ENCODE results near the gene ERC2. TPM values are rescaled to one million over a fixed set of nuclear protein-coding genes. Genes with fewer than 3 reads are reported as not detected.
A peak's percentile ranks its signal among the peaks of the same experiment; 100 is the strongest.

Gene ERC2
- polyA plus RNA-seq, 3 donors, result 2.6 to 4.0 (median 3.7) TPM

- no peak for DNase-seq
Measured at GRCh38 chr3:55494976-55495375, 973.3 kb downstream of the ERC2 start.

DNA sequence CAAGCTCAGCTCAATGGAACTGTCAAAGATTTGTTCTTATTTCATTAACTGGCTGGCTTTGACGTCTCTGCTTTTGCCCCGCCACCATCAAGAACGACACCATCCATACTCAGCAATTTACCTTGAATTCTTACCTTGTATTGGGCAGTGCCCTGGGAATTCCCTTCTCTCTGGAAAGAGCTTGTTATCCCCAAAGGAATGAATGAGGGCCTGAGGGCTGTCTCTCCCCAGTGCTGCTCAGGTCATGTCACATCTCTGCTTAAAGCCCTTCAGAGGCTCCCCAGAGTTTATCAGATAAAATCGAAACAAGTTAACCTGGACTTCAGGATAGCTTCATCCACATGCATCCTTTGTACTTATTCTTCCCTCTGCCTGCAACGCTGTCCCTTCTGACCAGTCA, 975.3 kb downstream of the ERC2 start:
- no peak for DNase-seq

DNA sequence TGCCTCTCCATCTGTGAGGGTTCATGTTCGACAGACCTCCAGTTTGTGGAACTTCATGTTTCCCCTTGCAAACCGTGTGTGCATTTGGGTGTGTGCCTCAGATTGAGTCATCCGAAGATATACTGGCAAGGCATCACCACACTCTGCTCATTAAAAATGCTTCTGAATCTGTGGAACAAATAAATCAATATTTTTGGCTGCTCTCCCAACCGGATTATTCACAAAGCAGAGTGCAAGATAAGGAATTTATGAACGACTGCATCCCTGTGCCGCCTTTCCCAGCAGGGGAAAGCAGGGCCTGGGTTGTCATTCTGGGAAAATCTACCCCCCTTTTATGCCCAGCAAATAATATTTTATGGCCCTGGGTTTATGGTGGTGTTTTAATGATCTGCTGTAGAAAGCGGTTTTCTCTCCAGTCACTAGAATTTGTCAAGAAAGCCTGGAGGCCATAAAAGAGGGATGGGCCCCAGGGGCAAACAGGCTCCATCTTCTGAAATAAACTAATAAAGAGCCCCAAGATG, 976.9 kb downstream of the ERC2 start:
- DNase-seq, result peak; percentile 23

- DNase-seq, result no peak
Measured at GRCh38 chr3:55490276-55490913, 977.9 kb downstream of the ERC2 start.

GRCh38 chr3:55489798-55490132, 978.5 kb downstream of the ERC2 start:
- no peak for DNase-seq

DNA sequence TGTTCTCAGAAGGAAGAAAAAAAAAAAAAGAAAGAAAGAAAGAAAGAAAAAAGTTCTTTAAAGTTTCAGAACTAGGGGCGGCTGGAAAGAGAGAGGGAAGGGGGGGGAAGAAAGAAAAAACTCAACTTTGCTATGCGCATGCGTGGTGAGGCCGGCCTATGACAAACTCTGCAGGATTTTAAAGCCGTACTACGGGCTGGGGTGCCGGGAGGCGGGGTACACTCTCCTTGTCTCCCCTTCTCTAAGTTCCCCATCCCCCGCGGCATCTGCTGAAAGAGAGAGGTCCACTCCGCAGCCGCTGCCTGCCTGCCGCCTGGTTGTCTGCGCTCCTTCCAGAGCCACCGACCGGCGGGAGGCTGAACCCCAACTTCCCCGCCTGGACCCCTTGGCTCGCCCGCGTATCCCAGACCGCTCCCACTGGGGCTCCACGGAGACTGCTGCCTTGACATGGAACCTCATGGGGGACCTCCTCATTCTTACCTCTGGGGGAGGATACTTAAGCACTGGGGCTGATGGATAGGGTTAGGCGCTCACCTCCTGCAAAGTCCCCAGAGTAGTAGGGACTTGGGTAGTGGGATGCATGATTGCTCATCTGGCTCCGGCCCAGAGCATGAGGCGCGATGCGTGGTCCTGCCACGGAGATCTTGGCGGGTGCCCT, 979.7 kb downstream of the ERC2 start:
- peak; percentile 87 for DNase-seq

- peak; percentile 36 for DNase-seq
Measured at GRCh38 chr3:55487381-55488241, 980.7 kb downstream of the ERC2 start.

- DNase-seq, result peak; percentile 46
Measured at GRCh38 chr3:55486857-55487380, 981.3 kb downstream of the ERC2 start, which contains the start of gene WNT5A. Gene WNT5A, minus strand, starts transcription at chr3:55487306. Its CDS starts 321 bp downstream, at chr3:55486985.

DNA sequence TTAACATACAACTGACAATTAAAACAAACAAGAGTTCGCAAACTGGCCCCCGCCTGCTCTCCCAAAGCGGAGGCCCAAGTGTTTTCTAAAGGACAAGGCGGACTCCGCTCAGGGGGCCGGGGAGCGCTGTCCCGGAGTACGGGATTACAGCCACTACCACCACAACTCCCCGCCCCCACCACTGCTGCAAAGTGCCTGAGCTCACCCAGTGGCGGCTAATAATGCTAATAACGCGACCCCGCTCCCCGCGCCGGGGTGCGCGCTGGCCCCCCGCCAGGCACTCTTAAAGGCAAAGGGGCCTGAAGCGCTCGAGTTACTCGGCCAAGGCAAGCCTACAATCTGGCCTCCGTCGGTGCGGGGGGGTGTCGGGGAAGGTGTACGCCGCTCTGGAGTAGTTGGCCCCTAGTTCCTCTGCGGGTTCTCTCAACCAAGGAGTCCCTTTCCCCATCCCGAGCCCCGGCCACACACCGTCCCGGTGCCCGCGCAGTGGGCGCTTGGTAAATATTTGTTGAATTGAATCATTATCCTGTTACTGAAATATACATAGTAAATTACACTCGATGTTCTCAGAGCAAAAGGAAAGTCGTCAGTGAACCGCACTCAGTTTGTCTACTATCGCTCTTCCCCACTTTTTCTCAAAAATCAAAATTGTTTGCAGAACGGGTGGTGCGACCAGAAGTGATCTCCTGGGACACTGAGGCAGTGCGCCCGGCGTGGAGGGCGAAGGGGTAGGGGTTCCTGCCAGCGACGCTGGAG, 982.0 kb downstream of the ERC2 start:
- peak; percentile 74 for DNase-seq

GRCh38 chr3:55484801-55485791, 983.2 kb downstream of the ERC2 start:
- peak; percentile 87 for DNase-seq

- no peak for DNase-seq
Measured at GRCh38 chr3:55484191-55484689, 984.0 kb downstream of the ERC2 start.

DNA sequence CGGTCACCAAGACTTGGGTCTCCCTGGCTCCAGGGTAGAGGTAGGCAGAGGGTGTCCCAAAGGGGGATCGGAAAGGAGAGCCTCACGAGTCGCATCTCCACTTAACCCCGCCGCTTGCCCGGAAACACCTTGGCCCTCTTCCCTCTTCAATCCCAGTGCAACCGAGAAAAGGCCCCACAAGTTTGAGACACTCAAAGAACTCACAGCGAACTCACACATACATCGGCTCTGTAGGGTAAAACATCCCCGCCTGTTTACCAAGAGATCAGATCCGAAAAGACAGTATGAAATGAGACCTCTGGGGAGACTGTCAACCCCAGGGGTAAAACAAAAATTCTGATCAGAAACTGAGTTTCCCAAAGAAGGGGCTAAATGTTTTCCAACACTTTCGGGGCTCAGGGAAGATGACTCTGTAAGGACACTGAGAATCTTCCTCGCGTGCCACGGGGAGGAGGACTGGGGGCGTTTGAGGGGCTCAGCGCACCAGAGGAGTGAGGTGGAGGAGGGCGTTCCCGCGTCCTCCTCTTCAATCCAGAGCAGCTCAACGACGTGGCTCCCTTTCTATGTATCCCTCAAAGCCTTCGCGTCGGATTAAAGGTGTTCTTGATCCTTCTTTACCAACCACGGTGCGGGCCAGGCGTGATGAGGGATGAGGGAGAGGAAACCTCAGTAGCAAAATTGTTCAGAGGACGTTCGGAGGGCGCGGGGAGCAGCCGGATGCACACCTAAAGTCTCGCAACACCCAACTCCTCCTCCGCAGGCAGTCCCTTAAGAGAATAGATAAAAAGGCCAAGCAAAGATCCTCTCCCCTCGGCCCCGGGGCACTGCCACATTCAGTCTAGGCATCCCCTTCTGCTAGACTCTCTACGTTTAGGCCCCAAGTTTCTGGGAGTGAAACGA, 984.8 kb downstream of the ERC2 start:
- no peak for DNase-seq

- DNase-seq, result peak; percentile 47
Measured at GRCh38 chr3:55482496-55483195, 985.6 kb downstream of the ERC2 start.

GRCh38 chr3:55481744-55482495, 986.3 kb downstream of the ERC2 start:
- no peak for DNase-seq

DNA sequence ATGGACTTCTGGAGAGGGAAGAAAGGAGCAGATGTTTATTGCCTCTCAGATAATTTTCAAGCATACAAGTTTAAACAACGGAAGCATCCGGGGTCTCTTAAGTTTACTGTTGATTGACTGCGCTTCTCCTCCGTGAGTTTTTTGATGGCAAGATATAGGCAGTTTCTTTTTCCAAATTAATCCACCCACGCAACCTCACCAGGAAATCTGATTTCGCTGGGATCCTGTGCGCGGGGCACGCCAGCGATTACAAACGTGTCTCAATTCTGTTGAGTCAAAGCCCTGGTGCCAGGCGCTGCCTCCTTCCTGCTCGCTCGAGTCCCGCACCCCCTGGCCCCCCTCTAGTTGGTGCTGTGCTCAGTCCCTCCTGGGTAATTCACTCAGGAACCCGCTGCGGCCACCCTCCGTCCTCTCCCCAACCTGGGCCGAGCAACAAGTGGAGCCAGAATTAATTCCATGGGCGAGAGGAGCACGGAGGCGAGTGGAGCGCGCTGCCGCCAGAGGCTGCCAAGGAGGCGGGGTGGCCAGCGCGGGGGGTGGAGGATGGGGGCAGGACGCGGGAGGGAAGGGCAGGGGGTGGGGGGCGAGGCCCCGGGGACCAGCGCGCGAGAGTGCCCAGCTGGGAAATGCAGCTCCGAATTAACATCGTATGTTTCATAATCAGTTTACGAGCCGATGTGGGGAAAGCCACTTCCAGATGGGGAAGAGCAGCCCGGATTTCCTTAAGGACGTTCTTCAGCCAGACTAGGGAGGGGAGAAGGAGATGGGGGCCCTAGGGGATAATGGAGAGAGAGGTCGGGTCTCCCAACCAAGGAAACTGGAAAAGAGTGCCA, 987.1 kb downstream of the ERC2 start:
- DNase-seq, result no peak

Measured in renal pelvis (tissue), 4 donors.